Fibroblast of skin of scalp (primary cell): ENCODE data around the gene ARSG.
"Not testable (repeated sequence)": the region's sequence is repeated elsewhere in the genome, so short reads cannot be mapped to it uniquely, and the experiment has no call there.

Experiments used
- DNase-seq: peaks from one replicate; pipeline ENCODE4 v3.0.0-alpha.2; 2013

ARSG gene

GRCh38 chr17:68398691-68399637, 107.7 kb downstream of the ARSG start:
- DNase-seq: peak; percentile 79

- peak; percentile 58 for DNase-seq
These were observed 108.5 kb downstream of the ARSG start for GRCh38 chr17:68399638-68400403.

DNA sequence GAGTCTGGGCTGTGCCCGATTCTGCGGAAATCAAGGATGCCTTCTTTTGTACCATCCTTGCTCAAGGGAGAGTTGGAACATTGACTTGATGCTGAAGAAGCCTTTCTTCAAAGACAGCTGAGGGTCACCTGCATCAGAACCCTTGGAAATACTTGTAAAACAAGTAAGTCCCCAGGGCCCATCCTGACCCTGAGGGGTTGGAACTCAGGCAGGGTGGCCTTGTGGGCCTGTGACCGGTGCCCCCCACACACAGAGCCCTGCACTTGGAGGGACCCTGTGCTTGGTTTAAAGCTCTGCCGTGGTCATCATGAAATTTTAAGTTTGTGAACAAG, 109.1 kb downstream of the ARSG start:
- no peak for DNase-seq

DNA sequence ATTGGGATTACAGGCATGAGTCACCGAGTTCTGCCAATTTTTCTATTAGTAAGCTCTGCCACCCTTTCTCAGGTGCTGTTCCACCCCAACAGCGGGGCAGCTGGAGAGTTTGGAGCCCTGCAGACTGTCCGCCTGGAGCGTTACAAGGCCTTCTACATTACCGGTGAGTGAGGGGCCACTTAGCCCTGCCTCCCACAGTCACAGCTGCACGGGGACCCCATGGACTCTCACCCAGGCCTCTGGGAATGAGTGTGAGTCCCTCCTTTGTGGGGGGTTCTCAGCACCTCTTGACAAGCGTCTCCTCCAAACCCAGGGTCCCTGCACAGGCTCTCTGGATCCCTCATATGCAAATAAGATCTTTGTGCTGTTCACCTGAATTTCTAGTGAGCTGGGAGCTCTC, 110.0 kb downstream of the ARSG start:
- no peak for DNase-seq

- no peak for DNase-seq
These were observed 111.8 kb downstream of the ARSG start for GRCh38 chr17:68403122-68403521.

GRCh38 chr17:68403837-68404236, 112.5 kb downstream of the ARSG start:
- not testable (repeated sequence) for DNase-seq

DNA sequence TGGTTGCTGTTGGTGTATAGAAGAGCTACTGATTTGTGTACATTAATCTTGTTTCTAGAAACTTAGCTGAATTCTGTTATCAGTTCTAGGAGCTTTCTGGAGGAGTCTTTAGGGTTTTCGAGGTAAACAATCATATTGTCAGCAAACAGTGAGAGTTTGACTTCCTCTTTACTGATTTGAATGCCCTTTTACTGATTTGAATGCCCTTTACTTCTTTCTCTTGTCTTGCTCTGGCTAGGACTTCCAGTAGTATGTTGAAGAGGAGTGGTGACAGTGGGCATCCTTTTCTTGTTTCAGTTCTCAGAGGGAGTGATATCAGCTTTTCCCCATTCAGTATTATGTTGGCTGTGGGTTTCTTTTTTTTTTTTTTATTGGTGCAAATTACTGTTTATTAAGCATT, 116.4 kb downstream of the ARSG start:
- DNase-seq: not testable (repeated sequence)

DNA sequence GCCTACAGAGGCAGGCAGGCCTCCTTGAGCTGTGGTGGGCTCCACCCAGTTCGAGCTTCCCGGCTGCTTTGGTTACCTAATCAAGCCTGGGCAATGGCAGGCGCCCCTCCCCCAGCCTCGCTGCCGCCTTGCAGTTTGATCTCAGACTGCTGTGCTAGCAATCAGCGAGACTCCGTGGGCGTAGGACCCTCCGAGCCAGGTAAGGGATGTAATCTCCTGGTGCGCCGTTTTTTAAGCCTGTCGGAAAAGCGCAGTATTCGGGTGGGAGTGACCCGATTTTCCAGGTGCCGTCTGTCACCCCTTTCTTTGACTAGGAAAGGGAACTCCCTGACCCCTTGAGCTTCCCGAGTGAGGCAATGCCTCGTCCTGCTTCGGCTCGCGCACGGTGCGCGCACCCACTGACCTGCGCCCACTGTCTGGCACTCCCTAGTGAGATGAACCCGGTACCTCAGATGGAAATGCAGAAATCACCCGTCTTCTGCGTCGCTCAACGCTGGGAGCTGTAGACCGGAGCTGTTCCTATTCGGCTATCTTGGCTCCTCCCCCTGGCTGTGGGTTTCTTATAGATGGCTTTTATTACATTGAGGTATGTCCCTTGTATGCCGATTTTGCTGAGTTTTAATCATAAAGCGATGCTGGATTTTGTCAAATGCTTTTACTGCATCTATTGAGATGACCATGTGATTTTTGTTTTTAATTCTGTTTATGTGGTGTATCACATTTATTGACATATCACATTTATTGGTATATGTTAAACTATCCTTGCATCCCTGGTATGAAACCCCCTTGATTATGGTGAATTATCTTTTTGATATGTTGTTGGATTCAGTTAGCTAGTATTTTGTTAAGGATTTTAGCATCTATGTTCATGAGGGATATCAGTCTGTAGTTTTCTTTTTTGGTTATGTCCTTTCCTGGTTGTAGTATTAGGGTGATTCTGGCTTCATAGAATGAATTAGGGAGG, 122.6 kb downstream of the ARSG start:
- peak; percentile 15 for DNase-seq

GRCh38 chr17:68414901-68415300, 123.6 kb downstream of the ARSG start:
- DNase-seq: not testable (repeated sequence)

DNA sequence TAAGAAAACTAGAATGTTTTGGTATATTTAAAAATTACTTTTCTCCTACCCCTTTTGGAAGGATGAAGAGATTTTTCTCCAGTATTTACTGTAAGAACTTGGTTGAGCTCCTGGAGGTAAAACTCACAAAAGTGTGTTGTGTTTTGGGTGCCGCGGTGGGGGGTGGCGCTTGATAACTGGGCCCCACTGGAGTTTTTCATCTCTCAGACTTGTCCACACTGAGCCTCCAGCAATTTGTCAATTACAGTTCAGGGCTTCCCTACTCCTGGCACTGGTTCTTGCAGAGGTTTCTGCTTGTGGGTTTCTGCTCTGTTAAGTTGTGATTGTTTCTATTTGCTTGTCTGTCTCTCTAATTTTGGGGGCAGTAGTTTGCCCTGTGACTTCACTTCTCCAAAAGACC, 126.0 kb downstream of the ARSG start:
- no peak for DNase-seq

GRCh38 chr17:68418876-68419275, 127.6 kb downstream of the ARSG start:
- peak; percentile 31 for DNase-seq

DNA sequence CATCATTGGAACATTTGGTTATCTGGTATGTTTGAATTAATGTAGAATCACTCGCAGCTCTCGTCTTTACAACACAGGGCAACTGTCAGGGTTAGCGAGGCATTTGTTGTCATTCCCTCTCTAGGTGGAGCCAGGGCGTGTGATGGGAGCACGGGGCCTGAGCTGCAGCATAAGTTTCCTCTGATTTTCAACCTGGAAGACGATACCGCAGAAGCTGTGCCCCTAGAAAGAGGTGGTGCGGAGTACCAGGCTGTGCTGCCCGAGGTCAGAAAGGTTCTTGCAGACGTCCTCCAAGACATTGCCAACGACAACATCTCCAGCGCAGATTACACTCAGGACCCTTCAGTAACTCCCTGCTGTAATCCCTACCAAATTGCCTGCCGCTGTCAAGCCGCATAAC, 128.8 kb downstream of the ARSG start:
- DNase-seq: no peak

DNA sequence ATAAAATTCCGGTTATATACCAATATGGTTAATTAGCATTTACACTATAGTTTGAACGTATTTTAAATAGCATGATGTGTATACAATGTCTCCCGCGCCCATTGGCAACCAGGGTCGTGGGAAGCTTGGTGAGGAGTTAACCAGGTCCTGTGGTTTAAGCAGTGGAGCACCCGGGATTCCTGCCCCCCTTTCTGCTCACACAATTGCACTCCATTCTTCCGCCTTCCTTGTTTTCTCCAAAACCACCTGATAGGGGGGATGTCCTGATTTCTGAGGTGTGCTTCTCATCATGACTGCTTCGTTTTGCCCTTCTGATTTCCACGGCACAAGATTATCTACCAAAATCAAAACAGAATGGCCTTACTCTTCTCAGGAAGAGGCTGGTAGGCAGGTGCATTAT, 130.2 kb downstream of the ARSG start:
- no peak for DNase-seq

DNA sequence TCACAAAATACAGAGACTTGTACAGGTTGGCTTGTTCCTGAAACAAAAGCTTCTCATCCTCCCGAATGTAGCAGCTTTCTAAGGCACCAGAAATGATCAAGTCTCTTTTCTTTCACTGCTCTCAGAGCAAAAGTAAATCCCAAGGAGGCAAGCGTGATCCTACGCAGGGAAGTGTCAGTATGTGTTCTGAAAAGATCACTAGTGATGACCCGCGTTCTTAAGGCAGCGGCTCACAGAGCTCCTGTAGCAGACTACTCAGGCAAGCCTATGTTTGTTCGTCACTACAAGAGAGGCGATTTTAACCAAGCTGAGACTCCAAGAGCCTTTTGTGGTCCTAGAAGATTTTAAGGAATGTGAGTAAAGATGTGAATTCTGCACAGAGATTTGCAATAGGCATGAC, 131.5 kb downstream of the ARSG start:
- DNase-seq: no peak

- no peak for DNase-seq
These were observed 132.0 kb downstream of the ARSG start for GRCh38 chr17:68423251-68423650.

DNA sequence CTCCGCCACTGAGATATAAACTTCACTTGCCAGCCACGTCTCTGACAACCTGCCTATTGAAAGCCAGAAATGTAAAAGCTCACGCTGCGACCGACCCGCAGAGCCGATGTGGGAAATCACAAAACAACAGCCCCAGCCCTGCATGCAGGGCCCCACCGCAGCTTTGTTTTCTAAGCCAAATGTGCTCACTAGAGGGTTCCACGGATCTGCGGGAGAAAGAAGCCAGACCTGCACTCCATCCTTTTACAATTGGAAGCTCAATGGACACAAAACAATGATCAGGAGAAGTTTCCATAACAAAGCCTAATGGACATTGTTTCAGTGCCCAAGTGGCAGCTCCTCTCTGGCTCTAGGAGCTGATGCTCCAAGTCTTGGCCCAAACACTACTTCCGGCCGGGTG, 132.9 kb downstream of the ARSG start:
- DNase-seq: no peak

GRCh38 chr17:68424861-68425260, 133.6 kb downstream of the ARSG start:
- no peak for DNase-seq

DNA sequence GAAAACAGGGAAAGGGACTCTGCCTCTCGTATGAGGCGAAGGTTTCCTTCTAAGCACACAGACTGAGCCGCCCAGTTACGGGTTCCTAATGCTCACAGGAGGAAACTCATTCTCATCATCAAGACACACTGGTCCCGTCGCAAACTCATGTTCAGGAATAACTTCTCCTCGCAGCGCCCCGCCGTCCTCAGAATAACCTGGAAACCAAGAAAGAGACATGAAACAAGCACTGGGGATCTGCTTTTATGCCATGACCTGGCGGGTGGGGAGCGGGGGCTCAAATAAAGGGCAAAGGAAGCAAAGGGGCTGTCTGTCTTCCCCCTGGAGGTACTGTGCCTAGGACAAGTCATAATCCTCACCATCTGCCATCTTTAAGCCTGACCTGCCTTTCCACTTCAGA, 134.7 kb downstream of the ARSG start:
- no peak for DNase-seq

GRCh38 chr17:68427575-68427974, 136.3 kb downstream of the ARSG start:
- no peak for DNase-seq

GRCh38 chr17:68428498-68429172, 137.3 kb downstream of the ARSG start:
- DNase-seq: no peak

GRCh38 chr17:68429881-68430280, 138.6 kb downstream of the ARSG start:
- DNase-seq: no peak

DNA sequence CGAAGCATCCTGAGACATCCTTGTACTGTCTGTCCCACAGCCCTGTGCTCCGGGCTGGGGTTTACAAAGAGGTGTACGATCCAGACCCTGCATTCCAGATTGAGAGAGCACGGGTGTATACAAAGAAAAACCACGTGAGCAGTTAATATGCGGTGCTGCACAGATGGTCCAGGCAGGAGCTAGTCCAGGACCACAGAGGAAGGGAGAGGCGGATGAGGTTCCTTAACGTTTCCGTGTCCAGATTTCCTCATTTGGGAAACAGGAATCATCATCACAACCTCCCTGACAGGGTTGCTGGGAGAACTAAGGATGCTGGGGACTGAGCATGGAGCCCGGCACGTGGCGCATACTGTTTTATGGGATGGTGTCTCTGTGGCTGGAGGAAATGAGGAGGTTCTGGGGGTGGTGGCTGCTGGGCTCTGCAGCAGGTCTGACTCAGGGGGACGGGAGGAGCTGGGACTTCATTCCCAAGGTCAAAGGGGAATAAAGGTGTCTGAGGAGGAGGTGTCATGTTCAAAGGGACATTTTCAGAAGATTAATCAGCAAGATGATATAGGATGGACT, 139.8 kb downstream of the ARSG start:
- DNase-seq: no peak
